Measurements from ENCODE around the gene CST9L.

DNA sequence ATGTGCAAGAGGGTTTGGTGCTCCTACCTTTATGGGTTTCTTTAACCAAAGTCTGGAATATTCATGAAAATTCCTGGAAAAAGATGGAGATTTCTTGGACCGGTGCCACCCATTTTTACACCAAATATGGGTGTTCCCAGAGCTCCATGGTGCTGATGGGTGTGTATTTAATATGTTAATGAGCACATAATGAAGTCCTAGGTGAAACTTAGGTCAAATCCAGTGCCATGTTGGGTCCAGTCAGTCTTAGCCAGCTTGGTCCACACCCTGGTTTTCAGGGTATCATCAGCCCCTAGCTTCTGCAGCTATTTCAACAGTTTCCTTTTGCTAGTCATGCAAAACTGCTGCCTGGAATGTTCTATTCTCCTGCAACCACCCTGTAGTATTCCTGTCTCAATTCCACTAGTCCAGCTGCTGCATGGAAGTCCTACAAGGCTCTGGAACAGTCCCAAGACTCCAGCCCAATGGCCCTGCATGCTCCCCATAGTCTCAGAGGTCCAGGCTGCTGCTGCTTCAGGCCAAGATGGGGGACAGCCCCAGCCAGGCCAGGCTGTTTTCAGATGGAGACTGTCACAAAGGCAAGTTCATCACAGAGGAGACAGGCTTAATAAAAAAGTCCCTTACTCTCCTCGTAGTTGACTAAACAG lies 31.8 kb downstream of the CST9L start:
- no peak for TF ChIP-seq POLR2A (IDR thresholded peaks at IDR 0.05; ENCODE audit: borderline replicate concordance, extremely low read depth, insufficient read depth, insufficient read length)
- TF ChIP-seq, protein P1, sequence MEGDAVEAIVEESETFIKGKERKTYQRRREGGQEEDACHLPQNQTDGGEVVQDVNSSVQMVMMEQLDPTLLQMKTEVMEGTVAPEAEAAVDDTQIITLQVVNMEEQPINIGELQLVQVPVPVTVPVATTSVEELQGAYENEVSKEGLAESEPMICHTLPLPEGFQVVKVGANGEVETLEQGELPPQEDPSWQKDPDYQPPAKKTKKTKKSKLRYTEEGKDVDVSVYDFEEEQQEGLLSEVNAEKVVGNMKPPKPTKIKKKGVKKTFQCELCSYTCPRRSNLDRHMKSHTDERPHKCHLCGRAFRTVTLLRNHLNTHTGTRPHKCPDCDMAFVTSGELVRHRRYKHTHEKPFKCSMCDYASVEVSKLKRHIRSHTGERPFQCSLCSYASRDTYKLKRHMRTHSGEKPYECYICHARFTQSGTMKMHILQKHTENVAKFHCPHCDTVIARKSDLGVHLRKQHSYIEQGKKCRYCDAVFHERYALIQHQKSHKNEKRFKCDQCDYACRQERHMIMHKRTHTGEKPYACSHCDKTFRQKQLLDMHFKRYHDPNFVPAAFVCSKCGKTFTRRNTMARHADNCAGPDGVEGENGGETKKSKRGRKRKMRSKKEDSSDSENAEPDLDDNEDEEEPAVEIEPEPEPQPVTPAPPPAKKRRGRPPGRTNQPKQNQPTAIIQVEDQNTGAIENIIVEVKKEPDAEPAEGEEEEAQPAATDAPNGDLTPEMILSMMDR (IDR thresholded peaks at IDR 0.05 in 2 of 3, conservative IDR thresholded peaks at IDR 0.05 in 1 of 3; ENCODE audit: borderline replicate concordance in 1 of 3, insufficient read depth in 1 of 3, low read depth in 2 of 3, low read length in 2 of 3), result no peak
- no peak for TF ChIP-seq POLR2AphosphoS5 (IDR thresholded peaks at IDR 0.05; ENCODE audit: low read depth, low read length)
- TF ChIP-seq ZNF274 (IDR thresholded peaks at IDR 0.05; ENCODE audit: low read depth, low read length), result no peak
- TF ChIP-seq, protein P2, sequence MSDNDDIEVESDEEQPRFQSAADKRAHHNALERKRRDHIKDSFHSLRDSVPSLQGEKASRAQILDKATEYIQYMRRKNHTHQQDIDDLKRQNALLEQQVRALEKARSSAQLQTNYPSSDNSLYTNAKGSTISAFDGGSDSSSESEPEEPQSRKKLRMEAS (IDR thresholded peaks at IDR 0.05), result no peak
- no peak for TF ChIP-seq EZH2phosphoT487 (IDR thresholded peaks at IDR 0.05; ENCODE audit: borderline replicate concordance)
- TF ChIP-seq TCF7L2 (IDR thresholded peaks at IDR 0.05; ENCODE audit: borderline replicate concordance, extremely low read depth, insufficient read depth, insufficient read length), result no peak
- TF ChIP-seq ZFX (IDR thresholded peaks at IDR 0.05), result no peak
- no peak for TF ChIP-seq JUND (IDR thresholded peaks at IDR 0.05)
- no peak for TF ChIP-seq ELF1 (IDR thresholded peaks at IDR 0.05; ENCODE audit: borderline replicate concordance, low read depth)
- no peak for TF ChIP-seq EZH2 (IDR thresholded peaks at IDR 0.05)
